RWPE1 (cell line): ENCODE data around the gene SNHG17.
"Not testable (repeated sequence)": the region's sequence is repeated elsewhere in the genome, so short reads cannot be mapped to it uniquely, and the experiment has no call there.

Experiments used
- CTCF ChIA-PET: fragments of 350-600 bp; sonication (Branson Sonifier 250); formaldehyde crosslinking; extraction: SDS; loops from one replicate; lab custom pipeline; 2021; lab: Yijun Ruan, JAX
- POLR2A ChIA-PET: fragments of 400-600 bp; formaldehyde crosslinking; extraction: SDS; loops from one replicate; lab custom pipeline; 2020; ENCODE audit warnings: antibody characterized with exemption; ENCODE audit not compliant: low non-redundant PET; lab: Yijun Ruan, JAX
- DNase-seq: peaks from one replicate; pipeline ENCODE4 v3.0.0; 2012; ENCODE audit warnings: low spot score
- H3K27ac ChIP-seq: fragments of 450-650 bp; 2 replicates; pipeline ENCODE4 v1.5.1; 2017
- TF ChIP-seq, protein P1 (sequence below): fragments of 450-650 bp; conservative IDR thresholded peaks from 2 replicates; pipeline ENCODE4 v1.5.1; 2017; ENCODE audit warnings: low read depth, mild to moderate bottlenecking

Gene SNHG17

DNA sequence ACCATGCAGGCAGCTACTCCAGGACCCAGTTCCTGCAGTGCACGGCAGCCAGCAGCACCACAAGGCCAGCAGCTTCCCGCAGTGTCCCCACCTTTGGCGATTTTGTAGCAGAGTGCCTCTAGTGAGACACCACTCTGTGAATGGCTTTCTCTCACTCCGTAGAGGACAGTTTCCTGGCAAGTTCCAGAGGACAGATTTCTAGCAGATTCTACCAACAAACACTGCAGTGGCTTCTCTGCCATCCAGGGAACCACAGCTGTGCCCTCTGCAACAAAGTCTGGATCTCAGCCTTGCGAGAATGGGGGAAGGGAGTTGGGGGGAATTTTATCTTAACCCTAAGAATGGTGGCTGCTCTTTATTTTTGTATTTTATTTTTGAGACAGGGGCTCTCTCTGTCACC lies 28.7 kb downstream of the SNHG17 start:
- CTCF ChIA-PET: interaction anchor here (3.0 kb wide), 1 partner anchor 69 kb away, joined by 73 read pairs; no protein-coding TSS in a partner anchor
- POLR2A ChIA-PET: interaction anchor here (0.7 kb wide), 1 partner anchor 175 kb away, joined by 3 read pairs; no protein-coding TSS in a partner anchor
- no peak overlapping the region for H3K27ac ChIP-seq
- DNase-seq: no peak
- TF ChIP-seq, protein P1, sequence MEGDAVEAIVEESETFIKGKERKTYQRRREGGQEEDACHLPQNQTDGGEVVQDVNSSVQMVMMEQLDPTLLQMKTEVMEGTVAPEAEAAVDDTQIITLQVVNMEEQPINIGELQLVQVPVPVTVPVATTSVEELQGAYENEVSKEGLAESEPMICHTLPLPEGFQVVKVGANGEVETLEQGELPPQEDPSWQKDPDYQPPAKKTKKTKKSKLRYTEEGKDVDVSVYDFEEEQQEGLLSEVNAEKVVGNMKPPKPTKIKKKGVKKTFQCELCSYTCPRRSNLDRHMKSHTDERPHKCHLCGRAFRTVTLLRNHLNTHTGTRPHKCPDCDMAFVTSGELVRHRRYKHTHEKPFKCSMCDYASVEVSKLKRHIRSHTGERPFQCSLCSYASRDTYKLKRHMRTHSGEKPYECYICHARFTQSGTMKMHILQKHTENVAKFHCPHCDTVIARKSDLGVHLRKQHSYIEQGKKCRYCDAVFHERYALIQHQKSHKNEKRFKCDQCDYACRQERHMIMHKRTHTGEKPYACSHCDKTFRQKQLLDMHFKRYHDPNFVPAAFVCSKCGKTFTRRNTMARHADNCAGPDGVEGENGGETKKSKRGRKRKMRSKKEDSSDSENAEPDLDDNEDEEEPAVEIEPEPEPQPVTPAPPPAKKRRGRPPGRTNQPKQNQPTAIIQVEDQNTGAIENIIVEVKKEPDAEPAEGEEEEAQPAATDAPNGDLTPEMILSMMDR: no peak

DNA sequence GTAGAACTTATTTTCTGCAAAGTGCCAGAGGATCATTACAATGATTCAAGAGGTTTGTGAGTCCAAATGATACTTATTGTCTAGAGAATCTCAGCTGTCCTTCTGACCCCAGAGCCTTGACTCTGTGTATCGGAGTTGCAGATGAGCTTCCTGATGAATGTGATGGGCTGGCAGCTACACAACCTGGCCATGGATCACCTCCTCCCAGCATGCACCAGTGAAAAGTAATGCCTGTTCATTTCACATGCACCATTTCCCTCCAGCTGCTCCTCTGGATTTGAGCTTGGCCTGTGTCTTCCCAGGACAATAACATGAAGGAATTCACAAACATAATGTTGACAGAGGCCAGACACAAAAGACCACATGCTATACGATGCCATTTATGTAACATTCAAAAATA lies 30.0 kb downstream of the SNHG17 start:
- H3K27ac ChIP-seq: no peak overlapping the region
- TF ChIP-seq, protein P1: no peak
- DNase-seq: no peak
- POLR2A ChIA-PET: no interaction called here
- CTCF ChIA-PET: interaction anchor here (0.9 kb wide), 1 partner anchor 67 kb away, joined by 6 read pairs; no protein-coding TSS in a partner anchor

DNA sequence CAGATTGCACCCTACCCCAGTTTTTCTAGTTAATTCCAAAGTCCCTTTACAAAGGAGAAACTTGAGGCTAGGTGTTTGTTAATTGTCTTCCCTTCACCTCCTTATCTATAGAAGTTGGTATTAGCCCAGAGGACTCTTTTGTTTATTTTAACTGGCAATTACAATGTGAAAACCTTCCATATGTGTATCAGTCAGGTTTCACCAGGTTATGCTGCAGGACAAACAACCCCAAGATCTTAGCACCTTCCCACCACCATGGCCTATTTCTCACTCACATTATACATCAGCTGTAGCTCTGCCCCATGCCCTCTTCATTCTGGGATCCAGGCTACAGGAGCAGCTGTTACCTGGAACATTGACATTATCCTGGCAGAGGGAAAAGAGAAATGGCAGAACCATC lies 31.1 kb downstream of the SNHG17 start:
- no peak for DNase-seq
- TF ChIP-seq, protein P1: no peak
- POLR2A ChIA-PET: no interaction called here
- CTCF ChIA-PET: interaction anchor here (0.6 kb wide), 1 partner anchor 11 kb away, joined by 3 read pairs; no protein-coding TSS in a partner anchor
- no peak overlapping the region for H3K27ac ChIP-seq

DNA sequence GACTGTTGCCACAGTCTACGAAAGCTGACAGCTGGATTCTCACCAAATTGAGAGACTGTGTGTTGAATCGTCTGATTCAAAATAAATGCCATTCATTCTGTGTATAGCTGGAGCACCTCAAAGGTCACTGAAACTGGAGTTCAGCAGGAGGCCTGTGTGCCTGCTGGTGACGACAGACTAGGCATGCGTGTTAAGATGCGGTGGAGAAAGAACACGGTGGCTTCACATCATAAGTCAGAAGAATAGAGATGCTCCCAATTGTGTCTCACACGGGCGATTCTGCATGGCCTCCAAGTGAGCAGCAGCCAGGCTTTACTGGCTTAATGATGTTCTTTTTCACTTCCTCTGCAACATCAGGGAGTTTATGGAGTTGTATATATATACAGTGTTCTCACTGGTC lies 32.3 kb downstream of the SNHG17 start:
- TF ChIP-seq, protein P1: no peak
- no peak for DNase-seq
- CTCF ChIA-PET: interaction anchor here (0.6 kb wide), 1 partner anchor 179 kb away, joined by 3 read pairs; no protein-coding TSS in a partner anchor
- H3K27ac ChIP-seq: no peak overlapping the region
- POLR2A ChIA-PET: no interaction called here

DNA sequence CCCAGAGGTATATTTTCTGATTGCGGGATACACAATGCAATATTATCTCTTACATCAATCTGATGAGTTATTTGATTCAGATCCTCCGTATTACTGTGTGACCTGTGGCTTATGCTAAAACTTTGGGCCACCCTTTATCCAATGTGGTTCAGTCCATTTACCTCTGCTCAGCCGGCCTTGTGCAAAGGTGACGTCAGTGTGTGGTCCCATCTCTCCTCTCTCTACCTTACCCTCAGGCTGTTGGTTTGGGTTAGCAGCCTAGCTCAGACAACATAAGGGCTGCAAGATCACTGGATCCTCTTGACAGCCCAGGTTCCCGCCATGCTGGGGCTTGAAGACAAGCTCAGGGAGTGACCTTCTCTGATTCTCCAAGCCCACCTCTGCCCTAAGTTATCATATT lies 33.0 kb downstream of the SNHG17 start:
- no peak for DNase-seq
- ChIA-PET CTCF (interaction anchor here (0.6 kb wide), 1 partner anchor 179 kb away, joined by 3 read pairs; no protein-coding TSS in a partner anchor), POLR2A (no interaction called here)
- H3K27ac ChIP-seq: no peak overlapping the region
- TF ChIP-seq, protein P1: no peak

DNA sequence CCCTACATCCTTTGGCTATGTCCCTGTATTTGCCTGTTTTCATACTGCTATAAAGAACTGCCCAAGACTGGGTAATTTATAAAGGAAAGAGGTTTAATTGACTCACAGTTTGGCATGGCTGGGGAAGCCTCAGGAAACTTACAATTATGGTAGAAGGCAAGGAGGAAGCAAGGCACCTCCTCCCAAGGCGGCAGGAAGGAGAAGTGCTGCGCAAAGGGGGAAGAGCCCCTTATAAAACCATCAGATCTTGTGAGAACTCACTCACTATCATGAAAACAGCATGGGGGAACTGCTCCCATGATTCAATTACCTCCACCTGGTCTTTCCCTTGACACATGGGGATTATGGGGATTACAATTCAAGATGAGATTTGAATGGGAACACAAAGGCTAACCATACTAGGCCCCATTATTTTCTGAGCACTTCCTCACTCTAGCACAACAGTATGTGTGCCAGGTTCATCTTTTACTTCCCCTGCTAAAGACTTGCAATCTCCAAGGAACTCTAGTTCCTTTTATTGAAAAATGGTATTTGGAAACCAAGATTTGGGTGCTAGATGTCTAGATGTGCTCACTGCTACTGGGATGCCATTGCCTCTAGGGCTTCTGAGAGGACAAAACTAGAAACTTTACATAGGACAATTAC lies 39.3 kb downstream of the SNHG17 start:
- CTCF ChIA-PET: interaction anchor here (0.7 to 2.0 kb wide), 2 partner anchors 57 to 66 kb away, joined by 5 to 12 read pairs; no protein-coding TSS in a partner anchor
- POLR2A ChIA-PET, DNase-seq, H3K27ac ChIP-seq: not testable (repeated sequence)

DNA sequence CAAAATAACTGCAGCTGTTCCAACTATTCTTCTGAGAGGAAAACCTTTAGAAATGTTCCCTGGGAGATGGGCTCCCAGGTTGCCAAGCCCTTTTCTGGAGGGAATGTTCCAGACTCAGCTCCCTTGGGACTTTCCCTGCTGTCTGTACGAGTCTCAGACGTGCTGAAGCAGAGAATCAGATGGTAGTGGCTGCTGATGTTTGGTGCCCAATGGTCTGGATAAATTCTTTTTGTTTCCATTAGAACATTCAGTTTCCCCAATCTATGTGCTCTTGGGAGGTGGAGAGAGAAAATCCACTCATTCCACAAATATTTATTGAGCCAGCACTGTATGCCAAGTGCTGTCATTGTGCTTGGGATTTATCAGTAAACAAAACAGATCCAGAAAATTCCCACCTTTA lies 40.0 kb downstream of the SNHG17 start:
- ChIA-PET POLR2A (no interaction called here), CTCF (interaction anchor here (0.8 to 1.1 kb wide), 2 partner anchors 13 to 57 kb away, joined by 3 read pairs; no protein-coding TSS in a partner anchor)
- H3K27ac ChIP-seq: no peak overlapping the region
- no peak for DNase-seq
- TF ChIP-seq, protein P1: no peak
